ENCODE results near the gene ZNF385C. TPM values are rescaled to one million over a fixed set of nuclear protein-coding genes. Genes with fewer than 3 reads are reported as not detected.
"Not testable (repeated sequence)": the region's sequence is repeated elsewhere in the genome, so short reads cannot be mapped to it uniquely, and the experiment has no call there.

ZNF385C gene
- total RNA-seq: 0.07 TPM in 1 of 2 replicates, not detected in the other

DNA sequence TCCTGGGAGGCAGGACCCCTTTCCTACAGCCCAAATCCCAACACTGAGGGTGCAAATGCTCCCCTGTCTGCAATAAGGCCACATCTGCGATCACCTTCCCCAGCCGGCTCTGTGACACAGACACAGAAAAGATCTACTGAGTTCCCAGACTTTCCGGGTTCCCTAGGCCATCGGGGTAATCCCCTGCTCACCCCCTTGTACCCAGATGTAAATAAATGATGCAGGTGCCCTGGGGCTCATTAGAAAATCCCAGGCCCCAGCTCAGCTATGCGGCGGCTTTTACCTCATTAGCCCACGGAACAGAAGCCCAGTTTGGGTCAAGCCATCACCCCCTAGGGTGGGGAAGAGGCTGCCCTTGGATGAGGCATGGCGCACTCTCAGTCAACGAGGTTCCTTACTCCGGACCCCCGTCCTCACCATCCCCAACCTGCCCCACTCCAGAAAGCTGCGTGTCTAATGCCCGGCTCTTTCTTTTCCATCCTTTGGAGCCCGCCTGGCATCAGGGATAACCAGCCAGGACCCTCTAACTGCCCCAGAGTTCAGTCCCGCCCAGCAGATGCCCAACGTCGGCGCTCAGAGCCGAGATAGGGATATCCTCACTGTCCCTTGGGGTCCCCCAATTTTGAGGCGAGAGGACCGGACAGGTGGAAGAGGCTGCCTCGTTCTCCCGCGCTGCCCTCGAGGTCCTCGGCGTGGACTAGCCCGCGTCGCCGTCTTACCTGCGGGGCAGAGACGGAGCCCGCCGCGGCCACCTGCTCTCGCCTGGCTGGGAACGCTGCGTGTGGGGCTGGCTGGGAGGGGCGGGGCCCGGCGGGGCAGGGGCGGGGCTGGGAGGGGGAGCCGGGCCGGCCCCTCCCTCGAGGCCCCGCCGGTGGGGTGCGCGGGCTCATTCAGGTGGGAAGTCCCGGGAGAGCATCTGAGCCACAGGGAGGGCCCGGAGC, at the start of gene ZNF385C:
Gene ZNF385C, minus strand, starts transcription at position 783 of the 941 bp plus-strand sequence. CDS start 35,417 bp downstream, outside the sequence.
- no peak within 1 kb of the TSS for H3K4me3 ChIP-seq (ENCODE audit: low read depth, low read length)
- no peak for DNase-seq (ENCODE audit: low read depth)
- TF ChIP-seq, protein P1, sequence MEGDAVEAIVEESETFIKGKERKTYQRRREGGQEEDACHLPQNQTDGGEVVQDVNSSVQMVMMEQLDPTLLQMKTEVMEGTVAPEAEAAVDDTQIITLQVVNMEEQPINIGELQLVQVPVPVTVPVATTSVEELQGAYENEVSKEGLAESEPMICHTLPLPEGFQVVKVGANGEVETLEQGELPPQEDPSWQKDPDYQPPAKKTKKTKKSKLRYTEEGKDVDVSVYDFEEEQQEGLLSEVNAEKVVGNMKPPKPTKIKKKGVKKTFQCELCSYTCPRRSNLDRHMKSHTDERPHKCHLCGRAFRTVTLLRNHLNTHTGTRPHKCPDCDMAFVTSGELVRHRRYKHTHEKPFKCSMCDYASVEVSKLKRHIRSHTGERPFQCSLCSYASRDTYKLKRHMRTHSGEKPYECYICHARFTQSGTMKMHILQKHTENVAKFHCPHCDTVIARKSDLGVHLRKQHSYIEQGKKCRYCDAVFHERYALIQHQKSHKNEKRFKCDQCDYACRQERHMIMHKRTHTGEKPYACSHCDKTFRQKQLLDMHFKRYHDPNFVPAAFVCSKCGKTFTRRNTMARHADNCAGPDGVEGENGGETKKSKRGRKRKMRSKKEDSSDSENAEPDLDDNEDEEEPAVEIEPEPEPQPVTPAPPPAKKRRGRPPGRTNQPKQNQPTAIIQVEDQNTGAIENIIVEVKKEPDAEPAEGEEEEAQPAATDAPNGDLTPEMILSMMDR (conservative IDR thresholded peaks at IDR 0.05; ENCODE audit: low read depth, low read length): no peak

- no peak overlapping the region for H3K4me3 ChIP-seq (ENCODE audit: low read depth, low read length)
- no peak for DNase-seq (ENCODE audit: low read depth)
- TF ChIP-seq, protein P1 (conservative IDR thresholded peaks at IDR 0.05; ENCODE audit: low read depth, low read length): no peak
Observed at GRCh38 chr17:42146911-42147607, 48.8 kb upstream of the ZNF385C start.

GRCh38 chr17:42143138-42143537, 44.9 kb upstream of the ZNF385C start:
- DNase-seq (ENCODE audit: low read depth); H3K4me3 ChIP-seq (ENCODE audit: low read depth, low read length): not testable (repeated sequence)

GRCh38 chr17:42142371-42142896, 44.2 kb upstream of the ZNF385C start:
- DNase-seq (ENCODE audit: low read depth): no peak
- TF ChIP-seq, protein P1 (conservative IDR thresholded peaks at IDR 0.05; ENCODE audit: low read depth, low read length): no peak
- no peak overlapping the region for H3K4me3 ChIP-seq (ENCODE audit: low read depth, low read length)

GRCh38 chr17:42141382-42141781, 43.1 kb upstream of the ZNF385C start:
- no peak for DNase-seq (ENCODE audit: low read depth)
- TF ChIP-seq, protein P1 (conservative IDR thresholded peaks at IDR 0.05; ENCODE audit: low read depth, low read length): no peak
- H3K4me3 ChIP-seq (ENCODE audit: low read depth, low read length): no peak overlapping the region

GRCh38 chr17:42140690-42141089, 42.4 kb upstream of the ZNF385C start:
- not testable (repeated sequence) for DNase-seq (ENCODE audit: low read depth); H3K4me3 ChIP-seq (ENCODE audit: low read depth, low read length)

- TF ChIP-seq, protein P1 (conservative IDR thresholded peaks at IDR 0.05; ENCODE audit: low read depth, low read length): no peak
- H3K4me3 ChIP-seq (ENCODE audit: low read depth, low read length): no peak overlapping the region
- DNase-seq (ENCODE audit: low read depth): no peak
Observed at GRCh38 chr17:42138749-42139492, 40.6 kb upstream of the ZNF385C start.

Measured in epithelial cell of proximal tubule (primary cell).